ENCODE measurements around the gene TYROBP. TPM values are rescaled to one million over a fixed set of nuclear protein-coding genes. Genes with fewer than 3 reads are reported as not detected.
"Not testable (repeated sequence)": the region's sequence is repeated elsewhere in the genome, so short reads cannot be mapped to it uniquely, and the experiment has no call there.

The TYROBP gene
- total RNA-seq, 1 donor from 2014 or later, result not detected

GRCh38 chr19:35896643-35897040 lies 11.5 kb downstream of the TYROBP start:
- Mint-ChIP-seq H3K4me1 (peaks cover 52% of the 10 kb centered on the region), H3K4me3 (peak overlapping the region; percentile 38), H3K27ac (peak overlapping the region; percentile 43), H3K9me3 (no peaks in the 10 kb centered on the region), H3K36me3 (ENCODE audit: low read depth) (peaks cover 66% of the 10 kb centered on the region), H3K27me3 (no peaks in the 10 kb centered on the region)
- DNase-seq, result no peak
- no peak for ATAC-seq (ENCODE audit: low read depth)
- intact Hi-C loops (cut with micrococcal nuclease), result no loop called here
- POLR2A ChIA-PET, result no interaction called here
- no peak for TF ChIP-seq CTCF (IDR thresholded peaks at IDR 0.05)
- CTCF ChIA-PET, result no interaction called here

- DNase-seq, result no peak
Measured at GRCh38 chr19:35895911-35896642, 12.0 kb downstream of the TYROBP start.

GRCh38 chr19:35894342-35894741 lies 13.8 kb downstream of the TYROBP start:
- H3K27me3 Mint-ChIP-seq, result no peaks in the 10 kb centered on the region
- H3K27ac Mint-ChIP-seq, result no peak overlapping the region
- ChIA-PET CTCF (interaction anchor here (0.6 to 1.2 kb wide), 3 partner anchors 11 to 207 kb away, joined by 3 read pairs; no protein-coding TSS in a partner anchor), POLR2A (interaction anchor here (0.5 to 2.2 kb wide), 5 partner anchors 9 to 248 kb away, joined by 3 to 6 read pairs (median 4); no protein-coding TSS in a partner anchor)
- no peaks in the 10 kb centered on the region for H3K9me3 Mint-ChIP-seq
- H3K4me3 Mint-ChIP-seq, result no peak overlapping the region
- H3K4me1 Mint-ChIP-seq, result peaks cover 44% of the 10 kb centered on the region
- intact Hi-C loops (cut with micrococcal nuclease), result no loop called here
- no peak for TF ChIP-seq CTCF (IDR thresholded peaks at IDR 0.05)
- H3K36me3 Mint-ChIP-seq (ENCODE audit: low read depth), result peaks cover 83% of the 10 kb centered on the region
- DNase-seq (no peak), ATAC-seq (ENCODE audit: low read depth) (no peak)

More at GRCh38 chr19:35895911-35896642, 12.0 kb downstream of the TYROBP start:
- Mint-ChIP-seq H3K27ac (peak overlapping the region; percentile 43), H3K4me1 (peaks cover 49% of the 10 kb centered on the region), H3K9me3 (no peaks in the 10 kb centered on the region), H3K4me3 (no peak overlapping the region), H3K36me3 (ENCODE audit: low read depth) (peaks cover 71% of the 10 kb centered on the region), H3K27me3 (no peaks in the 10 kb centered on the region)
- ATAC-seq (ENCODE audit: low read depth), result no peak
- intact Hi-C loops (cut with micrococcal nuclease), result no loop called here
- ChIA-PET CTCF (no interaction called here), POLR2A (interaction anchor here (2.2 kb wide), 1 partner anchor 10 kb away, joined by 6 read pairs; no protein-coding TSS in a partner anchor)
- no peak for TF ChIP-seq CTCF (IDR thresholded peaks at IDR 0.05)

- POLR2A ChIA-PET, result interaction anchor here (0.9 to 1.8 kb wide), 5 partner anchors 9 to 40 kb away, joined by 3 to 9 read pairs (median 5); no protein-coding TSS in a partner anchor
- intact Hi-C loops (cut with micrococcal nuclease); DNase-seq; H3K27me3 Mint-ChIP-seq; H3K9me3 Mint-ChIP-seq; ATAC-seq (ENCODE audit: low read depth); H3K4me3 Mint-ChIP-seq; H3K27ac Mint-ChIP-seq: not testable (repeated sequence)
- CTCF ChIA-PET, result interaction anchor here (0.7 to 0.8 kb wide), 2 partner anchors 9 to 39 kb away, joined by 3 to 4 read pairs; no protein-coding TSS in a partner anchor
- Mint-ChIP-seq H3K4me1 (peaks cover 23% of the 10 kb centered on the region), H3K36me3 (ENCODE audit: low read depth) (peaks cover 88% of the 10 kb centered on the region)
Measured at GRCh38 chr19:35891819-35892218, 16.3 kb downstream of the TYROBP start.

GRCh38 chr19:35890113-35890650 lies 17.9 kb downstream of the TYROBP start:
- POLR2A ChIA-PET, result interaction anchor here (1.0 kb wide), 1 partner anchor 38 kb away, joined by 3 read pairs; no protein-coding TSS in a partner anchor
- no peak overlapping the region for H3K27ac Mint-ChIP-seq
- H3K4me3 Mint-ChIP-seq, result no peak overlapping the region

More at GRCh38 chr19:35890113-35890650, 17.9 kb downstream of the TYROBP start:
- Mint-ChIP-seq H3K9me3 (no peaks in the 10 kb centered on the region), H3K36me3 (ENCODE audit: low read depth) (peaks cover 89% of the 10 kb centered on the region), H3K4me1 (peaks cover 14% of the 10 kb centered on the region), H3K27me3 (no peaks in the 10 kb centered on the region)
- CTCF ChIA-PET, result no interaction called here
- ATAC-seq (ENCODE audit: low read depth), result no peak
- DNase-seq, result no peak
- TF ChIP-seq CTCF (IDR thresholded peaks at IDR 0.05), result no peak
- intact Hi-C loops (cut with micrococcal nuclease), result no loop called here
